Putamen (tissue), 1 donor: ENCODE data around the gene CIPC.
A peak's percentile ranks its signal among the peaks of the same experiment; 100 is the strongest.

Source experiments
- DNase-seq: peaks from one replicate; pipeline ENCODE4 v3.0.0-alpha.2; 2016; ENCODE audit warnings: low spot score

The CIPC gene

GRCh38 chr14:77103475-77103874 is 5.4 kb downstream of the CIPC start:
- no peak for DNase-seq

GRCh38 chr14:77103951-77104350 is 5.9 kb downstream of the CIPC start:
- no peak for DNase-seq

GRCh38 chr14:77104393-77104792 is 6.3 kb downstream of the CIPC start:
- no peak for DNase-seq

- DNase-seq: peak; percentile 93
Measured at GRCh38 chr14:77105145-77105939, 7.3 kb downstream of the CIPC start.

- no peak for DNase-seq
Measured at GRCh38 chr14:77106666-77107065, 8.6 kb downstream of the CIPC start.

- no peak for DNase-seq
Measured at GRCh38 chr14:77107228-77107627, 9.2 kb downstream of the CIPC start.

- no peak for DNase-seq
Measured at GRCh38 chr14:77108753-77109152, 10.7 kb downstream of the CIPC start.

GRCh38 chr14:77109656-77110055 is 11.6 kb downstream of the CIPC start:
- DNase-seq: no peak

- no peak for DNase-seq
Measured at GRCh38 chr14:77110286-77110685, 12.2 kb downstream of the CIPC start.

- DNase-seq: no peak
Measured at GRCh38 chr14:77111021-77111420, 13.0 kb downstream of the CIPC start.

GRCh38 chr14:77113644-77114043 is 15.6 kb downstream of the CIPC start:
- DNase-seq: no peak

GRCh38 chr14:77114609-77115008 is 16.6 kb downstream of the CIPC start:
- no peak for DNase-seq

GRCh38 chr14:77116172-77116817 is 18.2 kb downstream of the CIPC start:
- DNase-seq: no peak

- no peak for DNase-seq
Measured at GRCh38 chr14:77119851-77120250, 21.8 kb downstream of the CIPC start.

GRCh38 chr14:77120771-77121743 is 23.0 kb downstream of the CIPC start:
- no peak for DNase-seq

GRCh38 chr14:77122526-77123125 is 24.6 kb downstream of the CIPC start:
- DNase-seq: no peak

- DNase-seq: peak; percentile 75
Measured at GRCh38 chr14:77123381-77124325, 25.6 kb downstream of the CIPC start.

GRCh38 chr14:77124345-77125280 is 26.6 kb downstream of the CIPC start:
- peak; percentile 79 for DNase-seq

- no peak for DNase-seq
Measured at GRCh38 chr14:77125281-77125801, 27.3 kb downstream of the CIPC start.
